Measurements from ENCODE around the gene POU2AF1.
A peak's percentile ranks its signal among the peaks of the same experiment; 100 is the strongest.

POU2AF1 gene, protein sequence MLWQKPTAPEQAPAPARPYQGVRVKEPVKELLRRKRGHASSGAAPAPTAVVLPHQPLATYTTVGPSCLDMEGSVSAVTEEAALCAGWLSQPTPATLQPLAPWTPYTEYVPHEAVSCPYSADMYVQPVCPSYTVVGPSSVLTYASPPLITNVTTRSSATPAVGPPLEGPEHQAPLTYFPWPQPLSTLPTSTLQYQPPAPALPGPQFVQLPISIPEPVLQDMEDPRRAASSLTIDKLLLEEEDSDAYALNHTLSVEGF

DNA sequence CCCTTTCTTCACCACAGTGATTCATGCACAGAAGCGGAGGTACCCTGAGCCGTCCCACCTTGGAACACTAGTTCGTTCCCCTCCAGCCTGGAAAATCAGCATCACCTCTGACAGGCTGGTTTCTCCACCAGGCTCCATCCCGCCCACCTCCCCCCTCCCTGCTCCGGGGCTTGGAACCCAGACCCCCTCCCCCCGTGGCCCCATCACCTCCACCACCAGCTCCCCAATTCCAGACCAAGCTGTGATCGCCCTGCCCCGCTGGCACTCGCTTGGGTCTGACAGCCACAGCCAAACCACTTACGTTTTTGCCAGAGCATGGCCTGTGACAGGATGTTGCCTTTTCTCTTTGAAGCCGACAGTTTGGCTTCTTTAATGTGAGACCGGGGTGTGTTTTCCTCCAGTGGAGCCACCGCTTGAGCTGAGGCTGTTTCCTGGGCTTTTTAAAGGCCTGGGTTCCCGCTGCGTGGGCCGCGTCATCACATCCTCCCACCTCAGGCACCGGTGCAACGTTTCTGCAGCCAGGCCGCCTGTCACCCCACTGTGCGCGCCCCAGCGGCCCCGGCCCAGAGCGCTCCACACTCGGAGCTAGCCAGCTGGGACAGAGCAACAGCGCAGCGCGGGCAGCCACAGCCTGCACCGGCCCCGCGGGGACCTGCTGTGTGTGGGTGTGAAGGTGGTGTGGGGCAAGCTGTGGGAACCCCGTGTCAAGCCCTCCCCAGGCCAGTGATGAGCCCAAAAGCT, at the start of gene POU2AF1:
TSS of gene POU2AF1 (minus strand) at position 415 of the 741 bp plus-strand sequence. CDS start at position 317, 98 bp downstream.
- TF ChIP-seq, protein P1, sequence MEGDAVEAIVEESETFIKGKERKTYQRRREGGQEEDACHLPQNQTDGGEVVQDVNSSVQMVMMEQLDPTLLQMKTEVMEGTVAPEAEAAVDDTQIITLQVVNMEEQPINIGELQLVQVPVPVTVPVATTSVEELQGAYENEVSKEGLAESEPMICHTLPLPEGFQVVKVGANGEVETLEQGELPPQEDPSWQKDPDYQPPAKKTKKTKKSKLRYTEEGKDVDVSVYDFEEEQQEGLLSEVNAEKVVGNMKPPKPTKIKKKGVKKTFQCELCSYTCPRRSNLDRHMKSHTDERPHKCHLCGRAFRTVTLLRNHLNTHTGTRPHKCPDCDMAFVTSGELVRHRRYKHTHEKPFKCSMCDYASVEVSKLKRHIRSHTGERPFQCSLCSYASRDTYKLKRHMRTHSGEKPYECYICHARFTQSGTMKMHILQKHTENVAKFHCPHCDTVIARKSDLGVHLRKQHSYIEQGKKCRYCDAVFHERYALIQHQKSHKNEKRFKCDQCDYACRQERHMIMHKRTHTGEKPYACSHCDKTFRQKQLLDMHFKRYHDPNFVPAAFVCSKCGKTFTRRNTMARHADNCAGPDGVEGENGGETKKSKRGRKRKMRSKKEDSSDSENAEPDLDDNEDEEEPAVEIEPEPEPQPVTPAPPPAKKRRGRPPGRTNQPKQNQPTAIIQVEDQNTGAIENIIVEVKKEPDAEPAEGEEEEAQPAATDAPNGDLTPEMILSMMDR (conservative IDR thresholded peaks at IDR 0.05; ENCODE audit: low read length) = no peak
- no peak for TF ChIP-seq EZH2phosphoT487 (IDR thresholded peaks at IDR 0.05; ENCODE audit: borderline replicate concordance)

DNA sequence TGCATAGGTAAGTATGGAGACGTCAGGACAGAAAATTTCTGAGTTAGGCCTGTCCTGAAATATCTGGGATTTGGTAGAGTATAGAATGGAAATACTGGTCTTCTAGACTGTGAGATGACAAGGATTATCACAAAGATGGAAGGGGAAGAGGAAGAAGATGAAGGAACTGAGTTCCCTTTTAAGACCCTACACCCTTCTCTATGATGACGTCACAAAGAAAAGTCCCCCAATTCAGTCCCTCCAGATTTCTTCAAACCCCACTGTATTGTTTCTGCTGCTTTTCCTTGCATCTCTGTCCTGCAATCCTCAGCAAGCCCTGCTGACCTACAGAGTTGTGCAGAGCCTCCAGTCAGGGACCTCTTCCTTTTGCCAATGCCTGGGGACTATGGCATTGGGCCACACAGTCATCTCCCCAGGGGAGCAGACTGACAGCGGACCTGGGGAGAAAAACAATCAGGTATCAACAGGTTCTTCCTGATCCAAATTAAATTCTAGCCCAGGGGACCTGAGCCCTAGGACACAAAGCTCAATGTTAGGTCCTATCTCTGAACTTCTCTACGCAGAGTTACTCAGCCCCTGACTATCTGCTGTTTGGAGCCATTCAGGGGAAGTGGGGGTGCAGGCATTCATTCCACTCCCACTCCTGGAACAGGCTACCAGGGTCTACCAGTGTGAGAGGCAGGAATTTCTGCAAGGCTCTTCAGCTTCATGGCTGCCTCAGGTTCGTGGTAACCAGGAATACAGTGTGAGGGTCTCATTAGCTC, 49.2 kb upstream of the POU2AF1 start:
- Histone ChIP-seq H3K79me2 (ENCODE audit: insufficient read depth, low read length) (no peaks in the 10 kb centered on the region), H3K9me2 (replicated peaks; ENCODE audit: low read depth, low read length) (no peaks in the 10 kb centered on the region), H4K20me1 (ENCODE audit: insufficient read depth, low read length, poor library complexity, severe bottlenecking) (no peaks in the 10 kb centered on the region), H3K27me3 (ENCODE audit: insufficient read depth, low read length, poor library complexity, severe bottlenecking) (no peaks in the 10 kb centered on the region), H3K4me3 (ENCODE audit: low read length, poor library complexity, severe bottlenecking) (peak overlapping the region; percentile 12), H3K4me1 (ENCODE audit: insufficient read depth, low read length, poor library complexity, severe bottlenecking) (peaks cover 24% of the 10 kb centered on the region), H3F3A (ENCODE audit: low read depth) (no peaks in the 10 kb centered on the region), H3K9ac (ENCODE audit: low read depth, low read length, poor library complexity, severe bottlenecking) (no peak overlapping the region), H2AFZ (ENCODE audit: low read length) (no peak overlapping the region), H3K36me3 (ENCODE audit: insufficient read depth, low read length) (no peaks in the 10 kb centered on the region), H3K9me3 (ENCODE audit: insufficient read depth, low read depth, low read length) (no peaks in the 10 kb centered on the region), H3K4me2 (ENCODE audit: low read depth, low read length, poor library complexity, severe bottlenecking) (peak overlapping the region; percentile 26)
- no peak for TF ChIP-seq EZH2phosphoT487 (IDR thresholded peaks at IDR 0.05; ENCODE audit: borderline replicate concordance)
- TF ChIP-seq, protein P1 (conservative IDR thresholded peaks at IDR 0.05; ENCODE audit: low read length) = no peak

More for the DNA sequence above, at the start of gene POU2AF1:
- Histone ChIP-seq H4K20me1 (ENCODE audit: insufficient read depth, low read length, poor library complexity, severe bottlenecking) (no peaks in the 10 kb centered on the region), H3K79me2 (ENCODE audit: insufficient read depth, low read length) (peaks cover 22% of the 10 kb centered on the region), H3K4me1 (ENCODE audit: insufficient read depth, low read length, poor library complexity, severe bottlenecking) (peaks cover 43% of the 10 kb centered on the region), H3K4me2 (ENCODE audit: low read depth, low read length, poor library complexity, severe bottlenecking) (peak within 1 kb of the TSS; percentile 81), H3K4me3 (ENCODE audit: low read length, poor library complexity, severe bottlenecking) (peak within 1 kb of the TSS; percentile 70), H3K27me3 (ENCODE audit: insufficient read depth, low read length, poor library complexity, severe bottlenecking) (no peaks in the 10 kb centered on the region), H3K9me2 (replicated peaks; ENCODE audit: low read depth, low read length) (no peaks in the 10 kb centered on the region), H3F3A (ENCODE audit: low read depth) (no peaks in the 10 kb centered on the region), H3K9me3 (ENCODE audit: insufficient read depth, low read depth, low read length) (no peaks in the 10 kb centered on the region), H3K9ac (ENCODE audit: low read depth, low read length, poor library complexity, severe bottlenecking) (peak within 1 kb of the TSS; percentile 78), H3K36me3 (ENCODE audit: insufficient read depth, low read length) (no peaks in the 10 kb centered on the region), H2AFZ (ENCODE audit: low read length) (peak within 1 kb of the TSS; percentile 53)

DNA sequence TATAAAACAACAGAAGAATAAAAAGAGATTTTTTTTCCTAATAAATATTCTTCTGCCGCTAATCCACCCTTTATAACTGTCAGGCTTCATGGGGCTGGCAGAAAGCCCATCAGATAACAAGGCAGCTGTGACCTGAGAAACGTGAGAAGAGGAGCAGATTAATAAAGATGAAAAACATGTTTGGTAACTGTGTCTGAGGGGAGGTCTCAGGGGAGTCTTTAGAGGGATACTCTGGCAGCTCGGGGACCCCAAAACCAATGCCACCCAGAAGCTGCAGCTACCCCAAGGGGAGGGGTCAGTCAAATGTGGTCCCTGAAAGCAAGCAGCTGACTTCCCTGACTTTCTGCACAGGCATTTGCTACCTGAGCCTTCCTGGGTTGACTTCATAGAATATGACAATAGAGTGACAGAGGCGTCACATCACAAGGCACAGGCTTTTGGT, 48.4 kb upstream of the POU2AF1 start:
- H3K9me2 ChIP-seq (replicated peaks; ENCODE audit: low read depth, low read length) = no peaks in the 10 kb centered on the region
- no peak overlapping the region for H3K9ac ChIP-seq (ENCODE audit: low read depth, low read length, poor library complexity, severe bottlenecking)
- no peaks in the 10 kb centered on the region for H3K36me3 ChIP-seq (ENCODE audit: insufficient read depth, low read length)
- H3F3A ChIP-seq (ENCODE audit: low read depth) = no peaks in the 10 kb centered on the region
- H3K27me3 ChIP-seq (ENCODE audit: insufficient read depth, low read length, poor library complexity, severe bottlenecking) = no peaks in the 10 kb centered on the region
- peaks cover 24% of the 10 kb centered on the region for H3K4me1 ChIP-seq (ENCODE audit: insufficient read depth, low read length, poor library complexity, severe bottlenecking)
- H3K9me3 ChIP-seq (ENCODE audit: insufficient read depth, low read depth, low read length) = no peaks in the 10 kb centered on the region
- TF ChIP-seq, protein P1 (conservative IDR thresholded peaks at IDR 0.05; ENCODE audit: low read length) = no peak
- TF ChIP-seq EZH2phosphoT487 (IDR thresholded peaks at IDR 0.05; ENCODE audit: borderline replicate concordance) = no peak
- 0 out of 2 replicates have a peak overlapping the region, but pooled peaks have one; percentile 1 for H2AFZ ChIP-seq (ENCODE audit: low read length)
- peak overlapping the region; percentile 12 for H3K4me3 ChIP-seq (ENCODE audit: low read length, poor library complexity, severe bottlenecking)
- H3K79me2 ChIP-seq (ENCODE audit: insufficient read depth, low read length) = no peaks in the 10 kb centered on the region
- peak overlapping the region; percentile 26 for H3K4me2 ChIP-seq (ENCODE audit: low read depth, low read length, poor library complexity, severe bottlenecking)
- no peaks in the 10 kb centered on the region for H4K20me1 ChIP-seq (ENCODE audit: insufficient read depth, low read length, poor library complexity, severe bottlenecking)
